Measurements from ENCODE around the gene RSU1. TPM values are rescaled to one million over a fixed set of nuclear protein-coding genes. Genes with fewer than 3 reads are reported as not detected.

Gene RSU1
- total RNA-seq, 1 donor from 2014 or later, result 77.8 TPM

DNA sequence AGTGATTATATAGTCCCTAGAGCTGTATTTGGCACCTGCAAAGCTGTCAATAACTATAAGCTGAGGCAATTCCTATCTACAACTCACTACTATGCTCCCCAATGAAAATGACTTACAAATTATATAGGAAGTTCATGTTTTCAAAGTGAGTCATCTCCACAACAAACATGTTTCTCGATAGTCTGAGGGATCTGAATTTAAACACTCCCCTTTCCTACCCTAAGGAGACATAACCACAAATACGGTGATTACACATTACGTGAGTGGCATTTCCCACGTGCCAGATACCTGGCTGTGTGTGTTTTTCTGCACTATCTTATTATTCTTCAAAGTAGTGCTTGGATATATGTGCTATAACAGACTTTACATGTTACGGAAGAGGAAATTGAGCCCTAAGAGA is 173.1 kb downstream of the RSU1 start:
- no peak overlapping the region for H3K4me3 ChIP-seq
- no peaks in the 10 kb centered on the region for H3K9me3 ChIP-seq
- H3K27ac ChIP-seq, result no peak overlapping the region
- TF ChIP-seq, protein P1, sequence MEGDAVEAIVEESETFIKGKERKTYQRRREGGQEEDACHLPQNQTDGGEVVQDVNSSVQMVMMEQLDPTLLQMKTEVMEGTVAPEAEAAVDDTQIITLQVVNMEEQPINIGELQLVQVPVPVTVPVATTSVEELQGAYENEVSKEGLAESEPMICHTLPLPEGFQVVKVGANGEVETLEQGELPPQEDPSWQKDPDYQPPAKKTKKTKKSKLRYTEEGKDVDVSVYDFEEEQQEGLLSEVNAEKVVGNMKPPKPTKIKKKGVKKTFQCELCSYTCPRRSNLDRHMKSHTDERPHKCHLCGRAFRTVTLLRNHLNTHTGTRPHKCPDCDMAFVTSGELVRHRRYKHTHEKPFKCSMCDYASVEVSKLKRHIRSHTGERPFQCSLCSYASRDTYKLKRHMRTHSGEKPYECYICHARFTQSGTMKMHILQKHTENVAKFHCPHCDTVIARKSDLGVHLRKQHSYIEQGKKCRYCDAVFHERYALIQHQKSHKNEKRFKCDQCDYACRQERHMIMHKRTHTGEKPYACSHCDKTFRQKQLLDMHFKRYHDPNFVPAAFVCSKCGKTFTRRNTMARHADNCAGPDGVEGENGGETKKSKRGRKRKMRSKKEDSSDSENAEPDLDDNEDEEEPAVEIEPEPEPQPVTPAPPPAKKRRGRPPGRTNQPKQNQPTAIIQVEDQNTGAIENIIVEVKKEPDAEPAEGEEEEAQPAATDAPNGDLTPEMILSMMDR (IDR thresholded peaks at IDR 0.05), result no peak
- H3K27me3 ChIP-seq, result no peaks in the 10 kb centered on the region
- intact Hi-C loops (cut with DNase I), result no loop called here
- DNase-seq, result no peak
- H3K36me3 ChIP-seq, result no peaks in the 10 kb centered on the region
- no peaks in the 10 kb centered on the region for H3K4me1 ChIP-seq
- ATAC-seq, result no peak

DNA sequence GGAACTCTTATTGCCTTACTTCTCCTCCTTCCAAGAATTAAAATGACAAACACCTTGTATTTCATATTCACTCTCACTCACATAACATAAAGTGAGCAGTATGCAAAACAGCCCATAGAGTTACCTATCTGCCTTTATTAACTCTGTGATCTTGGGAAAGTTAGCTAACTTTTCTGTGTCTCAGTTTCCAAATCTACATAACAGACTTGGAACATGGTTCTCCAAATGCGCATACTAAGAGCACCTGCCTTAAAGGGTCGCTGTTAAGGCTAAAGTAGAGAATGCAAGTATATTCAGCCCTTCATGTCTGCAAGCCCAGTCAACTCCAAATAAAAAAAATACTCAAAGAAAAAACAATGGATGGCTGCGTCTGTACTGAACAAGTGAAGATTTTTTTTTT is 173.7 kb downstream of the RSU1 start:
- TF ChIP-seq, protein P1 (IDR thresholded peaks at IDR 0.05), result no peak
- H3K9me3 ChIP-seq, result no peaks in the 10 kb centered on the region
- DNase-seq (no peak), ATAC-seq (no peak)
- H3K27ac ChIP-seq, result no peak overlapping the region
- no peaks in the 10 kb centered on the region for H3K4me1 ChIP-seq
- H3K27me3 ChIP-seq, result no peaks in the 10 kb centered on the region
- intact Hi-C loops (cut with DNase I), result no loop called here
- H3K4me3 ChIP-seq, result no peak overlapping the region
- no peaks in the 10 kb centered on the region for H3K36me3 ChIP-seq

DNA sequence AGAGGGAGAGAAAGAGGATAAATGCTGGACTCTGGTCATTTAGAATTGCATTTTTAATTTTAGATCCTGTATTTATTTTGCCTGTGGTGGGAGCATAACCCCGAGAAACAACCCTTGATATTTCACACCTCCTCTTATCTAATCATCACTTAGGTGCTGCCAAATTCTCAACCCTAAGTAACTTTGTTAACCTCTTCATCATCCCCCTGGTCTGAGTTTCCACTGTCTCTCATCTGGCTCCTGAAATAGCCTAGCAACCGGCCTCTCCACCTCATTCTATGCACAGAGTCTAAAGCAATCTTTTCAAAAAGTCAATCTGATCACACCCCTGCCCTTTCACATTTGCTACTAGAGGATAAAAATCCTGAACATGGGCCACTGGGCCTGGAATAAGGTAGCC is 177.1 kb downstream of the RSU1 start:
- TF ChIP-seq, protein P1 (IDR thresholded peaks at IDR 0.05), result no peak
- H3K4me1 ChIP-seq, result no peaks in the 10 kb centered on the region
- no peak for ATAC-seq
- H3K4me3 ChIP-seq, result no peak overlapping the region
- DNase-seq, result no peak
- H3K27ac ChIP-seq, result no peak overlapping the region
- intact Hi-C loops (cut with DNase I), result no loop called here
- H3K36me3 ChIP-seq, result no peaks in the 10 kb centered on the region
- no peaks in the 10 kb centered on the region for H3K27me3 ChIP-seq
- no peaks in the 10 kb centered on the region for H3K9me3 ChIP-seq

DNA sequence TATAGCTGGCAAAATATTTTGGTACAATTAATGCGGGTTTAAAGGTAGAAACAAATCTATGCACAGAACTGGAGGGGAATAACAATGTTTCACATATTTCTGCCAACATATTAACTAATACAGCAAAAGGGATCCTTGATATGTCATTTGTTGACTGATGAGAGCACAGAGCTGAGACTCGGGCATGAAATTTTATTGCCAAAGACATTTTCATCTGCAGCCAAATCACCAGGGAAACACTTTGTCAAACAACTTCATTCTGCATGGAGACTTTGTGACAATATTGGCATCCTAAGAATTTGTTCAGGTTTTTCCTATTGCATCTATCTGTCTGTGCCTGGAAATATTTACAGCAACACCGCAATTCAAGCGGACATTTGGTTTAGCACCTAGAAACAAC is 177.8 kb downstream of the RSU1 start:
- H3K27me3 ChIP-seq, result no peaks in the 10 kb centered on the region
- no peak overlapping the region for H3K27ac ChIP-seq
- no peak overlapping the region for H3K4me3 ChIP-seq
- no peak for ATAC-seq
- TF ChIP-seq, protein P1 (IDR thresholded peaks at IDR 0.05), result no peak
- no peak for DNase-seq
- no peaks in the 10 kb centered on the region for H3K9me3 ChIP-seq
- intact Hi-C loops (cut with DNase I), result no loop called here
- H3K36me3 ChIP-seq, result no peaks in the 10 kb centered on the region
- no peaks in the 10 kb centered on the region for H3K4me1 ChIP-seq

DNA sequence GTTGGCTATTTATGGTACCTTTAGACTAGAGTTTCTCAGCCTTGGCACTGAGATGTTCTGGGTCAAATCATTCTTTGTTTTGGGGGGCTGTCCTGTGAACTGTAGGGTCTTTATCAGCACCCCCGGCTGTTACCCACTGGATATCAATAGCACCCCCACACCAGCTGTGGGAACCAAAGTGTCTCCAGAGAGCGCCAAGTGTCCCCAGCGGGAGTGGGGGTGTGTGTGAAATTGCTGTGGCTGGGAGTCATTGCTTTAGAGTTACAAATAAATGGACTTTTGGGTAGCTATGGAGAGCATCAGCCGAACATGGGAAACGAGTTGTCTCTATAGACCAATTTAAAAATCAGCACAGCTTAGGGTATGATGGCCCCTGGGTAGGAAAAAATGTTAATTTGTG is 184.2 kb downstream of the RSU1 start:
- TF ChIP-seq, protein P1 (IDR thresholded peaks at IDR 0.05), result no peak
- no peak for DNase-seq
- ATAC-seq, result no peak
- intact Hi-C loops (cut with DNase I), result no loop called here
- Histone ChIP-seq H3K9me3 (no peaks in the 10 kb centered on the region), H3K4me3 (no peak overlapping the region), H3K4me1 (no peaks in the 10 kb centered on the region), H3K36me3 (peaks cover 6% of the 10 kb centered on the region), H3K27ac (no peak overlapping the region), H3K27me3 (no peaks in the 10 kb centered on the region)

DNA sequence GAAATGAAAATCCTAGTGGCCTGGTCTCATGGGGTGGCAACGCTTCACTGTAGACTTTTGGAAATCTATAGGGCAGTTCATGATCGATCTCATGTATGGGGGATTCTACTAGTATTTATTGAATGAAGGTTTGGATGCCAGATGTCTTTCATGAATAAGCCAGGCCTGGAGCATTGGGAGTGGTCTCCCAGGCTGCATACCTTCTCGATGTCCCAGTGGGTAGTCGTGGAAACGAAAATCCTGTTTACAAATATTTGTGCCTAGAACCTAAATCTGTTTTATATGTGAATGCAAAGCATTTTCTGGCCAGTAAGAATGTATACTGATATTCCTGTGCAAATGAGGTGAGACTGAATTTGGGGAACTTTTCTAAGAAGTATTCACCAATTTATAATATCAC is 190.5 kb downstream of the RSU1 start:
- Histone ChIP-seq H3K9me3 (no peaks in the 10 kb centered on the region), H3K36me3 (no peaks in the 10 kb centered on the region), H3K27ac (no peak overlapping the region), H3K4me1 (no peaks in the 10 kb centered on the region), H3K4me3 (no peak overlapping the region), H3K27me3 (no peaks in the 10 kb centered on the region)
- intact Hi-C loops (cut with DNase I), result no loop called here
- DNase-seq, result no peak
- ATAC-seq, result no peak
- TF ChIP-seq, protein P1 (IDR thresholded peaks at IDR 0.05), result no peak

All from upper lobe of right lung (tissue), 1 donor.